Keratinocyte (primary cell): ENCODE measurements around the gene TOR4A.

Experiments used
- CTCF ChIP-seq, 3 experiments: IDR thresholded peaks in 1 of 3; conservative IDR thresholded peaks in 1 of 3; optimal IDR thresholded peaks in 1 of 3; 2 replicates in 2 of 3; 3 replicates in 1 of 3; pipeline versions ENCODE3 to v1.5.1; 2011; ENCODE audit warnings: low read length in 3 of 3, mild to moderate bottlenecking in 3 of 3, moderate library complexity in 2 of 3, control low read depth in 1 of 3, inconsistent platforms in 1 of 3; ENCODE audit not compliant: insufficient read depth in 2 of 3; ENCODE audit errors: extremely low read depth in 1 of 3
- EZH2 ChIP-seq: IDR thresholded peaks from one replicate; pipeline ENCODE4 v1.6.1; 2012; ENCODE audit warnings: inconsistent platforms, mild to moderate bottlenecking, low read length, moderate library complexity

- TF ChIP-seq CTCF (optimal IDR thresholded peaks at IDR 0.05 in 1 of 3, IDR thresholded peaks at IDR 0.05 in 1 of 3, conservative IDR thresholded peaks at IDR 0.05 in 1 of 3; ENCODE audit: extremely low read depth in 1 of 3, insufficient read depth in 2 of 3, low read length in 3 of 3) (no peak), EZH2 (no peak)
Measured at GRCh38 chr9:137311171-137311985, 33.9 kb downstream of the TOR4A start.
